ENCODE data around the gene EIF3I. TPM values are rescaled to one million over a fixed set of nuclear protein-coding genes. Genes with fewer than 3 reads are reported as not detected.

EIF3I gene
- total and polyA plus RNA-seq, 8 donors: 21.1 to 444 (median 152) TPM

- no peak overlapping the region for H3K4me3 ChIP-seq
- H3K27ac ChIP-seq: no peak overlapping the region
- H3K36me3 ChIP-seq: peaks cover 48 to 87% (median 80%) of the 10 kb centered on the region in 4 donors
- WGBS, 5 donors: 83 to 89% (median 85%) methylated on average over 4 to 5 of the region's 5 CpGs
- intact Hi-C loops (cut with DNase I; ENCODE audit: low total_unique reads): no loop called here
- no peak for DNase-seq
- no peaks in the 10 kb centered on the region for H3K4me1 ChIP-seq
- TF ChIP-seq CTCF (IDR thresholded peaks at IDR 0.05) (no peak), EP300 (IDR thresholded peaks at IDR 0.05) (no peak), POLR2AphosphoS5 (IDR thresholded peaks at IDR 0.05) (no peak), POLR2A (IDR thresholded peaks at IDR 0.05) (no peak)
- H3K27me3 ChIP-seq: no peaks in the 10 kb centered on the region
- H3K9me3 ChIP-seq: no peaks in the 10 kb centered on the region
These were observed 9.7 kb downstream of the EIF3I start for GRCh38 chr1:32231843-32232432.

GRCh38 chr1:32232558-32233304 is 10.5 kb downstream of the EIF3I start:
- Histone ChIP-seq H3K4me1 (no peaks in the 10 kb centered on the region), H3K4me3 (no peak overlapping the region), H3K9me3 (no peaks in the 10 kb centered on the region), H3K27ac (no peak overlapping the region), H3K36me3 (peaks cover 44 to 79% (median 72%) of the 10 kb centered on the region in 4 donors), H3K27me3 (no peaks in the 10 kb centered on the region)
- TF ChIP-seq POLR2A (IDR thresholded peaks at IDR 0.05): no peak
- DNase-seq: no peak
- 83 to 91% (median 84%) methylated on average over 8 of the region's 8 CpGs for WGBS, 5 donors
- intact Hi-C loops (cut with DNase I; ENCODE audit: low total_unique reads): no loop called here

GRCh38 chr1:32234792-32235191 is 12.6 kb downstream of the EIF3I start:
- Histone ChIP-seq H3K4me1 (peaks cover 2 to 8% (median 7%) of the 10 kb centered on the region in 4 donors), H3K36me3 (peaks cover 23 to 59% (median 52%) of the 10 kb centered on the region in 4 donors), H3K9me3 (no peaks in the 10 kb centered on the region), H3K4me3 (no peak overlapping the region), H3K27me3 (no peaks in the 10 kb centered on the region), H3K27ac (peak overlapping the region in 1 of 5 donors; percentile 11)
- WGBS, 5 donors: 69 to 82% (median 74%) methylated on average over 7 of the region's 7 CpGs
- intact Hi-C loops (cut with DNase I; ENCODE audit: low total_unique reads): no loop called here
- DNase-seq: no peak
- no peak for TF ChIP-seq POLR2A (IDR thresholded peaks at IDR 0.05)

GRCh38 chr1:32239337-32239736 is 17.1 kb downstream of the EIF3I start:
- WGBS, 5 donors: 23 to 54% (median 31%) methylated on average over 4 of the region's 4 CpGs
- TF ChIP-seq CTCF (IDR thresholded peaks at IDR 0.05): no peak
- TF ChIP-seq POLR2AphosphoS5 (IDR thresholded peaks at IDR 0.05): no peak
- TF ChIP-seq POLR2A (IDR thresholded peaks at IDR 0.05): no peak
- no peak for TF ChIP-seq EP300 (IDR thresholded peaks at IDR 0.05)
- no peaks in the 10 kb centered on the region for H3K9me3 ChIP-seq
- intact Hi-C loops (cut with DNase I; ENCODE audit: low total_unique reads): no loop called here
- H3K27me3 ChIP-seq: no peaks in the 10 kb centered on the region
- H3K36me3 ChIP-seq: peaks cover 0 to 13% (median 9%) of the 10 kb centered on the region in 4 donors
- peaks cover 4 to 42% (median 35%) of the 10 kb centered on the region in 4 donors for H3K4me1 ChIP-seq
- H3K27ac ChIP-seq: peak overlapping the region in 4 of 5 donors; percentile 83 to 90 (median 86)
- H3K4me3 ChIP-seq: peak overlapping the region in 3 of 4 donors; percentile 60 to 78 (median 64)
- peak in 1 of 2 donors; percentile 50 for DNase-seq

GRCh38 chr1:32239790-32240139 is 17.6 kb downstream of the EIF3I start:
- Histone ChIP-seq H3K27ac (peak overlapping the region; percentile 71 to 90 (median 85)), H3K27me3 (no peaks in the 10 kb centered on the region), H3K9me3 (no peaks in the 10 kb centered on the region), H3K4me3 (peak overlapping the region; percentile 60 to 78 (median 66)), H3K4me1 (peaks cover 4 to 42% (median 35%) of the 10 kb centered on the region in 4 donors), H3K36me3 (peaks cover 0 to 9% (median 5%) of the 10 kb centered on the region in 4 donors)
- peak in 1 of 2 donors; percentile 49 for DNase-seq
- 30 to 61% (median 40%) methylated on average over 1 to 20 of the region's 20 CpGs for whole genome bisulfite sequencing, 5 donors
- TF ChIP-seq POLR2A (IDR thresholded peaks at IDR 0.05): no peak
- TF ChIP-seq EP300 (IDR thresholded peaks at IDR 0.05): no peak
- TF ChIP-seq CTCF (IDR thresholded peaks at IDR 0.05): no peak
- no peak for TF ChIP-seq POLR2AphosphoS5 (IDR thresholded peaks at IDR 0.05)
- intact Hi-C loops (cut with DNase I; ENCODE audit: low total_unique reads): no loop called here
